ENCODE results near the gene CHRNB2. TPM values are rescaled to one million over a fixed set of nuclear protein-coding genes. Genes with fewer than 3 reads are reported as not detected.

Gene CHRNB2
- total and polyA plus RNA-seq, 9 of the 15 experiments (the other 6 are each of a cell fraction or from before 2014, with no cell fraction given): 0.01 TPM; not detected in 8

GRCh38 chr1:154608397-154609270 is 41.1 kb downstream of the CHRNB2 start (continued):
- TF ChIP-seq MAZ (CRISPR knock-in tag; conservative IDR thresholded peaks at IDR 0.05 in 1 of 2, IDR thresholded peaks at IDR 0.05 in 1 of 2): no peak
- TF ChIP-seq RBM25 (IDR thresholded peaks at IDR 0.05; ENCODE audit: low read depth, low read length, severe bottlenecking): peak; percentile 42
- TF ChIP-seq CEBPG (CRISPR knock-in tag; IDR thresholded peaks at IDR 0.05): no peak
- TF ChIP-seq CEBPG (tag; conservative IDR thresholded peaks at IDR 0.05 in 1 of 2, IDR thresholded peaks at IDR 0.05 in 1 of 2): peak; percentile 55 to 58; a peak in 1 of 4 replicates
- TF ChIP-seq PRPF4 (IDR thresholded peaks at IDR 0.05; ENCODE audit: insufficient read depth, low read depth, low read length, poor library complexity, severe bottlenecking): no peak
- TF ChIP-seq TAF1 (IDR thresholded peaks at IDR 0.05; ENCODE audit: control insufficient read depth, extremely low read depth, insufficient read depth, low read length, severe bottlenecking): no peak
- no peak for TF ChIP-seq NELFE (IDR thresholded peaks at IDR 0.05; ENCODE audit: insufficient read depth, insufficient read length)
- TF ChIP-seq NCOR1 (IDR thresholded peaks at IDR 0.05): no peak
- TF ChIP-seq GATAD2B (IDR thresholded peaks at IDR 0.05; ENCODE audit: borderline replicate concordance): no peak
- TF ChIP-seq NRF1 (conservative IDR thresholded peaks at IDR 0.05 in 1 of 2, IDR thresholded peaks at IDR 0.05 in 1 of 2): peak in 1 of 2 experiments; percentile 32; a peak in 1 of 4 replicates
